ENCODE data around the gene DPYSL5. TPM values are rescaled to one million over a fixed set of nuclear protein-coding genes. Genes with fewer than 3 reads are reported as not detected.

Gene DPYSL5
- total RNA-seq, 4 donors from 2014 or later = not detected

DNA sequence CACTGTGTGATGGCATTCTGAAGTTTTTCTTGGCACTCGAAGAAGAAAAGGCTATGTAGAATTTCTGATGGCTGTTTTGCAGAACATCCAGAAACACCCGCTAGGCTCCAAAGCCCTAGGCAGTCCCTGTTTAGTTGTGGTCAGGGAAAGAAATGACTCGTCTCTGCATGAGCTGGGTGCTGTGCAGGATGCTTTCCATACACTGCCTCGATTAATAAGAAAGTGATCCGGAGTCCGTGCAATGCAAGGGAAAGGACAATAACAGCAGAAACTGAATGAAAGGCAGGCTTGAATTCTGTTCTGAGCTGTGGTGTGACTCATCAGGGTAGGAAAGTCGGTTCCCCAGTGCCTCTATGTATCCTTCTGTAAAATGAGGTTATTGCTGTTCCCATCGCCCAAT lies 141.2 kb downstream of the DPYSL5 start:
- H3K36me3 ChIP-seq = peaks cover 0 to 3% (median 0%) of the 10 kb centered on the region in 3 donors
- H3K9me3 ChIP-seq = no peaks in the 10 kb centered on the region
- peak overlapping the region in 1 of 4 donors; percentile 8 for H3K27ac ChIP-seq
- H3K4me1 ChIP-seq = no peaks in the 10 kb centered on the region
- TF ChIP-seq POLR2A (IDR thresholded peaks at IDR 0.05) = no peak
- no peak for TF ChIP-seq EP300 (IDR thresholded peaks at IDR 0.05)
- TF ChIP-seq, protein P1, sequence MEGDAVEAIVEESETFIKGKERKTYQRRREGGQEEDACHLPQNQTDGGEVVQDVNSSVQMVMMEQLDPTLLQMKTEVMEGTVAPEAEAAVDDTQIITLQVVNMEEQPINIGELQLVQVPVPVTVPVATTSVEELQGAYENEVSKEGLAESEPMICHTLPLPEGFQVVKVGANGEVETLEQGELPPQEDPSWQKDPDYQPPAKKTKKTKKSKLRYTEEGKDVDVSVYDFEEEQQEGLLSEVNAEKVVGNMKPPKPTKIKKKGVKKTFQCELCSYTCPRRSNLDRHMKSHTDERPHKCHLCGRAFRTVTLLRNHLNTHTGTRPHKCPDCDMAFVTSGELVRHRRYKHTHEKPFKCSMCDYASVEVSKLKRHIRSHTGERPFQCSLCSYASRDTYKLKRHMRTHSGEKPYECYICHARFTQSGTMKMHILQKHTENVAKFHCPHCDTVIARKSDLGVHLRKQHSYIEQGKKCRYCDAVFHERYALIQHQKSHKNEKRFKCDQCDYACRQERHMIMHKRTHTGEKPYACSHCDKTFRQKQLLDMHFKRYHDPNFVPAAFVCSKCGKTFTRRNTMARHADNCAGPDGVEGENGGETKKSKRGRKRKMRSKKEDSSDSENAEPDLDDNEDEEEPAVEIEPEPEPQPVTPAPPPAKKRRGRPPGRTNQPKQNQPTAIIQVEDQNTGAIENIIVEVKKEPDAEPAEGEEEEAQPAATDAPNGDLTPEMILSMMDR (IDR thresholded peaks at IDR 0.05) = no peak
- no peak for DNase-seq (ENCODE audit: low spot score in 2 of 2)
- H3K4me3 ChIP-seq = no peak overlapping the region
- 56 to 68% methylated on average over 8 of the region's 8 CpGs for WGBS, 2 donors
- H3K27me3 ChIP-seq = no peaks in the 10 kb centered on the region

DNA sequence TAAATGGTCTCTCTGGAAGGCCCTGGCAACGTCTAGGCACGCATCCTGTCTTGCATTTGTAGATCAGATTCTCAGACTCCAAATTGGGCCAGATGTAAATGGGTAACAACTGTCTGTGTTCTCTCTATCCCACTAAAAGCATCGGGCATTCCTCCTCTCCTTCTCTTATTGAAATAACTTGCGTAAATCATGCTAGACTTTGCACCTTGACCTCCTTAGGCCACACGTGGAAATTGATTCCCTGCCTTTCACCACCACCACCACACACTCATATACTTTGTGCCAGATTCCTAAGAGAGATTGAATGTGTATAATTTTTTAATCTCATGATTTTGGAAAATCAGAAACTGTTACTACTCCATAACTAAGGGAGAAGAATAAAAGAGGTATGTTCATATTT lies 143.8 kb downstream of the DPYSL5 start:
- H3K27me3 ChIP-seq = no peaks in the 10 kb centered on the region
- H3K4me1 ChIP-seq = no peaks in the 10 kb centered on the region
- no peak for DNase-seq (ENCODE audit: low spot score in 2 of 2)
- WGBS, 2 donors = 75 to 76% methylated on average over 5 of the region's 5 CpGs
- TF ChIP-seq POLR2A (IDR thresholded peaks at IDR 0.05) (no peak), EP300 (IDR thresholded peaks at IDR 0.05) (no peak)
- TF ChIP-seq, protein P1 (IDR thresholded peaks at IDR 0.05) = no peak
- H3K27ac ChIP-seq = no peak overlapping the region
- no peak overlapping the region for H3K4me3 ChIP-seq
- H3K36me3 ChIP-seq = no peaks in the 10 kb centered on the region
- H3K9me3 ChIP-seq = no peaks in the 10 kb centered on the region

DNA sequence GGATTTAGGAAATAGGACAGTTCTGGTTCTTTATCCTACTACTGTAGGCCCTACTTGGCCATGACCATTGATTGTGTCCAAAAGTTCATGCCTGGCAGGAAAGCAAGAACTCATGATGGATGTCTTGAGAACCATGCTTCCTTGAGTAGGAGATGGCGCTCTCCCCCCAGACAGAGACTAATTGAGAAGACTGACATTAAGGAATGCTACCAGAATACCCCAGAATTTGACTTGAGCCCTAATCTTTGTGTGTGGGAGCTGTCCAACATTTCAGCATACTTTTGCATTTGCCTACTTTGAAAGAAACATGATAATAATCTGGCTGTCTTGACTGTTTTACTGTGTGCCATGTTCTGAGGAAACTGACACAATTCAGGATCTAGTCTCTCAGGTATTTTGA lies 145.8 kb downstream of the DPYSL5 start:
- no peaks in the 10 kb centered on the region for H3K27me3 ChIP-seq
- 80% methylated on average over 1 of the region's 1 CpG for WGBS, 2 donors

DNA sequence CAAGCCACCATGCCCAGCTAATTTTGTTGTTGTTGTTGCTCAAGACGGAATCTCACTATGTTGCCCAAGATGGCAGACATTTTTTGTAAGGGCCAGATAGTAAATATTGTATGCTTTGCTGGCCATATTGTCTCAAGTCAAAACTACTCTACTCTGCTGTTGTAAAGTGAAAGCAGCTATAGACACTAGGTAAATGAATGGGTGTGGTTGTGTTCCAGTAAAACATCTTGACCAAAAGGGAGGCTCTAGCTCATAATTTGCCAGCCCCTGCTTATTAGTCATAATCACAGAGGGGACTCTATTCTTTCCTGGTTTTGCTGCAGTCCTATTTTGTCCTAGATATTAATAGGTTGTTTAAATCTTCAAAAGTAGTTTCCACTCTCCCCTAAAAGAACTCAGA lies 147.1 kb downstream of the DPYSL5 start:
- Histone ChIP-seq H3K4me3 (no peak overlapping the region), H3K27ac (no peak overlapping the region), H3K9me3 (no peaks in the 10 kb centered on the region), H3K4me1 (no peaks in the 10 kb centered on the region), H3K27me3 (no peaks in the 10 kb centered on the region), H3K36me3 (no peaks in the 10 kb centered on the region)
- DNase-seq (ENCODE audit: low spot score in 2 of 2) = no peak
- 75 to 100% methylated on average over 1 of the region's 1 CpG for WGBS, 2 donors
- TF ChIP-seq POLR2A (IDR thresholded peaks at IDR 0.05) (no peak), EP300 (IDR thresholded peaks at IDR 0.05) (no peak)
- TF ChIP-seq, protein P1 (IDR thresholded peaks at IDR 0.05) = no peak

More for the DNA sequence above, 145.8 kb downstream of the DPYSL5 start:
- DNase-seq (ENCODE audit: low spot score in 2 of 2) = no peak
- H3K4me1 ChIP-seq = no peaks in the 10 kb centered on the region
- no peaks in the 10 kb centered on the region for H3K9me3 ChIP-seq
- no peaks in the 10 kb centered on the region for H3K36me3 ChIP-seq
- TF ChIP-seq POLR2A (IDR thresholded peaks at IDR 0.05) = no peak
- TF ChIP-seq, protein P1 (IDR thresholded peaks at IDR 0.05) = no peak
- TF ChIP-seq EP300 (IDR thresholded peaks at IDR 0.05) = no peak
- H3K27ac ChIP-seq = no peak overlapping the region
- H3K4me3 ChIP-seq = no peak overlapping the region

DNA sequence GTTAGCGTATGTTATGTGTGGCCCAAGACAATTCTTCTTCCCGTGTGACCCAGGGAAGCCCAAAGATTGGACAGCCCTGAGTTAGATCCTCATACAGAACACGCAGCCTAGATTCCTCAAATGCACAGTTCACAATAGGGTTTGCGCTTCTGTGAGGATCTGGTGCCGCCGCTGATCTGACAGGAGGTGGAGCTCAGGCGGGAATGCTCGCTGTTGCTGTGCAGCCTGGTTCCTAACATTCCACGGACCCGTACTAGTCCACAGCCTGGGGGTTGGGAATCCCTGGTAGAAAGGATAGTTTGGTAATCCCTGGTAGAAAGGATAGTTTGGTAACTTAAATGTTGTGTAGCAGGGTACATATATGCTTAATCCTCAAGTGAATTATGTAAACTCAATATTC lies 149.5 kb downstream of the DPYSL5 start:
- H3K27ac ChIP-seq = no peak overlapping the region
- no peaks in the 10 kb centered on the region for H3K9me3 ChIP-seq
- no peaks in the 10 kb centered on the region for H3K4me1 ChIP-seq
- no peaks in the 10 kb centered on the region for H3K27me3 ChIP-seq
- DNase-seq (ENCODE audit: low spot score in 2 of 2) = no peak
- WGBS, 2 donors = 60 to 70% methylated on average over 10 of the region's 10 CpGs
- H3K36me3 ChIP-seq = no peaks in the 10 kb centered on the region
- TF ChIP-seq POLR2A (IDR thresholded peaks at IDR 0.05) (no peak), EP300 (IDR thresholded peaks at IDR 0.05) (no peak)
- TF ChIP-seq, protein P1 (IDR thresholded peaks at IDR 0.05) = no peak
- H3K4me3 ChIP-seq = no peak overlapping the region

Measured in tibial nerve (tissue), 4 donors.